Loucy (cell line): ENCODE measurements around the gene AAMDC.
"Not testable (repeated sequence)": the region's sequence is repeated elsewhere in the genome, so short reads cannot be mapped to it uniquely, and the experiment has no call there.

Source experiments
- H2AFZ ChIP-seq: fragments of 200-600 bp; sonication (generic); 2 replicates; pipeline ENCODE4 v1.6.0; 2016; ENCODE audit warnings: antibody characterized with exemption, mild to moderate bottlenecking, low read length, moderate library complexity
- H3F3A ChIP-seq: fragments of 200-600 bp; 2 replicates; pipeline ENCODE4 v1.6.0; 2016; ENCODE audit warnings: antibody characterized with exemption, low read depth, mild to moderate bottlenecking
- H3K27me3 ChIP-seq: fragments of 200-600 bp; sonication (generic); 2 replicates; pipeline ENCODE4 v1.6.1; 2014; ENCODE audit warnings: low read length, mild to moderate bottlenecking; ENCODE audit not compliant: insufficient read depth, poor library complexity, severe bottlenecking
- H3K36me3 ChIP-seq: fragments of 200-600 bp; sonication (generic); 2 replicates; pipeline ENCODE4 v1.6.1; 2016; ENCODE audit warnings: low read length; ENCODE audit not compliant: insufficient read depth
- H3K4me1 ChIP-seq: fragments of 200-600 bp; sonication (generic); 2 replicates; pipeline ENCODE4 v1.5.1; 2014; ENCODE audit warnings: low read length, mild to moderate bottlenecking; ENCODE audit not compliant: insufficient read depth, poor library complexity, severe bottlenecking
- H3K4me2 ChIP-seq: fragments of 200-600 bp; sonication (generic); 2 replicates; pipeline ENCODE4 v1.6.0; 2014; ENCODE audit warnings: antibody characterized with exemption, low read length, low read depth, mild to moderate bottlenecking; ENCODE audit not compliant: poor library complexity, severe bottlenecking
- H3K4me3 ChIP-seq: fragments of 200-600 bp; sonication (generic); 2 replicates; pipeline ENCODE4 v1.5.1; 2014; ENCODE audit warnings: low read length, mild to moderate bottlenecking, mixed read lengths; ENCODE audit not compliant: poor library complexity, severe bottlenecking
- H3K79me2 ChIP-seq: fragments of 200-600 bp; sonication (generic); 2 replicates; pipeline ENCODE4 v1.6.1; 2014; ENCODE audit warnings: low read length; ENCODE audit not compliant: insufficient read depth
- H3K9ac ChIP-seq: fragments of 200-600 bp; sonication (generic); 2 replicates; pipeline ENCODE4 v1.6.0; 2014; ENCODE audit warnings: mild to moderate bottlenecking, low read depth, low read length, moderate library complexity; ENCODE audit not compliant: poor library complexity, severe bottlenecking
- H3K9me2 ChIP-seq: fragments of 200-600 bp; sonication (generic); replicated peaks from 2 replicates; pipeline ENCODE4 v1.6.1; 2016; ENCODE audit warnings: low read depth, low read length, mixed read lengths
- H3K9me3 ChIP-seq: fragments of 200-600 bp; sonication (generic); 2 replicates; pipeline ENCODE4 v1.6.1; 2014; ENCODE audit warnings: mild to moderate bottlenecking, antibody characterized with exemption, low read length, low read depth; ENCODE audit not compliant: insufficient read depth
- H4K20me1 ChIP-seq: fragments of 200-600 bp; sonication (generic); 2 replicates; pipeline ENCODE4 v1.6.0; 2014; ENCODE audit warnings: antibody characterized with exemption, low read length, mild to moderate bottlenecking; ENCODE audit not compliant: insufficient read depth, poor library complexity, severe bottlenecking
- CTCF ChIP-seq: fragments of 200-600 bp; sonication (generic); conservative IDR thresholded peaks from 2 replicates; pipeline ENCODE4 v1.5.1; 2014; ENCODE audit warnings: mild to moderate bottlenecking, antibody characterized with exemption, low read length
- EZH2phosphoT487 ChIP-seq: fragments of 200-600 bp; IDR thresholded peaks from 2 replicates; pipeline ENCODE4 v1.6.1; 2018; ENCODE audit warnings: antibody characterized with exemption, mild to moderate bottlenecking, moderate library complexity, borderline replicate concordance

AAMDC gene

GRCh38 chr11:77833302-77833701 lies 12.4 kb downstream of the AAMDC start:
- H2AFZ ChIP-seq: no peak overlapping the region
- no peaks in the 10 kb centered on the region for H4K20me1 ChIP-seq
- no peaks in the 10 kb centered on the region for H3K9me2 ChIP-seq
- H3K36me3 ChIP-seq: no peaks in the 10 kb centered on the region
- H3K4me2 ChIP-seq: no peak overlapping the region
- TF ChIP-seq EZH2phosphoT487 (no peak), CTCF (no peak)
- no peak overlapping the region for H3K9ac ChIP-seq
- no peaks in the 10 kb centered on the region for H3K79me2 ChIP-seq
- no peak overlapping the region for H3K4me3 ChIP-seq
- no peaks in the 10 kb centered on the region for H3K27me3 ChIP-seq
- H3F3A ChIP-seq: no peaks in the 10 kb centered on the region
- H3K9me3 ChIP-seq: no peaks in the 10 kb centered on the region
- no peaks in the 10 kb centered on the region for H3K4me1 ChIP-seq

GRCh38 chr11:77842441-77843121 lies 21.6 kb downstream of the AAMDC start:
- Histone ChIP-seq H3K9me3 (no peaks in the 10 kb centered on the region), H3K9me2 (no peaks in the 10 kb centered on the region), H2AFZ (no peak overlapping the region), H3K4me1 (no peaks in the 10 kb centered on the region), H3K27me3 (no peaks in the 10 kb centered on the region), H3K4me3 (no peak overlapping the region), H3K4me2 (no peak overlapping the region), H3F3A (no peaks in the 10 kb centered on the region), H3K36me3 (no peaks in the 10 kb centered on the region), H3K9ac (no peak overlapping the region), H4K20me1 (no peaks in the 10 kb centered on the region), H3K79me2 (no peaks in the 10 kb centered on the region)
- no peak for TF ChIP-seq CTCF

- not testable (repeated sequence) for H3K4me1 ChIP-seq, H3K4me3 ChIP-seq, H3K9me2 ChIP-seq, H3K9ac ChIP-seq, H3K36me3 ChIP-seq, H4K20me1 ChIP-seq, H3K79me2 ChIP-seq, H2AFZ ChIP-seq, H3K4me2 ChIP-seq, H3K27me3 ChIP-seq, H3F3A ChIP-seq, H3K9me3 ChIP-seq
Measured at GRCh38 chr11:77843700-77844099, 22.8 kb downstream of the AAMDC start.

GRCh38 chr11:77851503-77851902 lies 30.6 kb downstream of the AAMDC start:
- H3K4me2 ChIP-seq: no peak overlapping the region
- no peaks in the 10 kb centered on the region for H3K4me1 ChIP-seq
- no peak overlapping the region for H3K9ac ChIP-seq
- H3K4me3 ChIP-seq: no peak overlapping the region
- H3K36me3 ChIP-seq: peaks cover under 1% of the 10 kb centered on the region; the same call in 1 of the 2 replicates
- no peaks in the 10 kb centered on the region for H3K79me2 ChIP-seq
- H3K9me2 ChIP-seq: no peaks in the 10 kb centered on the region
- no peaks in the 10 kb centered on the region for H4K20me1 ChIP-seq
- H3K27me3 ChIP-seq: no peaks in the 10 kb centered on the region
- H3F3A ChIP-seq: no peaks in the 10 kb centered on the region
- peaks cover 20% of the 10 kb centered on the region; the same call in 1 of the 2 replicates for H3K9me3 ChIP-seq
- H2AFZ ChIP-seq: no peak overlapping the region
- TF ChIP-seq EZH2phosphoT487 (no peak), CTCF (no peak)
